ENCODE measurements around the gene ADAMTS12. TPM values are rescaled to one million over a fixed set of nuclear protein-coding genes. Genes with fewer than 3 reads are reported as not detected.
A peak's percentile ranks its signal among the peaks of the same experiment; 100 is the strongest.

Gene ADAMTS12
- total and polyA plus RNA-seq, 2 donors (not counting 1 experiment from before 2014, with no cell fraction given) = 10.7 to 44.8 TPM

- Histone ChIP-seq H3K4me2 (ENCODE audit: extremely low read depth, insufficient read depth, low read length) (no peak overlapping the region), H3K27ac (ENCODE audit: insufficient read depth, low read length) (no peak overlapping the region), H3K27me3 (ENCODE audit: control insufficient read depth, insufficient read depth, low read length) (no peaks in the 10 kb centered on the region), H2AFZ (ENCODE audit: low read length) (no peak overlapping the region), H3K36me3 (ENCODE audit: control insufficient read depth, insufficient read depth, low read length) (no peaks in the 10 kb centered on the region), H3K4me3 (replicated peaks in 1 of 4; ENCODE audit: control extremely low read depth in 1 of 4, insufficient read depth in 1 of 4, low read depth in 3 of 4, low read length in 4 of 4) (no peak overlapping the region), H3K9me3 (ENCODE audit: control insufficient read depth, insufficient read depth, low read depth, low read length) (no peaks in the 10 kb centered on the region), H4K20me1 (ENCODE audit: control insufficient read depth, extremely low read depth, insufficient read depth, low read length) (no peaks in the 10 kb centered on the region), H3K9ac (ENCODE audit: insufficient read depth, low read length) (no peak overlapping the region), H3K4me1 (ENCODE audit: control insufficient read depth, extremely low read depth, insufficient read depth, low read length) (no peaks in the 10 kb centered on the region), H3K79me2 (ENCODE audit: control insufficient read depth, insufficient read depth, low read length) (no peaks in the 10 kb centered on the region)
- DNase-seq (ENCODE audit: low read depth in 2 of 2) = no peak
- TF ChIP-seq EZH2 (IDR thresholded peaks at IDR 0.05; ENCODE audit: low read length, missing control alignments) (no peak), CTCF (conservative IDR thresholded peaks at IDR 0.05 in 1 of 2, IDR thresholded peaks at IDR 0.05 in 1 of 2; ENCODE audit: low read depth in 1 of 2, low read length in 2 of 2) (no peak)
These were observed 328.3 kb downstream of the ADAMTS12 start for GRCh38 chr5:33563530-33563929.

GRCh38 chr5:33558489-33558888 is 333.3 kb downstream of the ADAMTS12 start:
- TF ChIP-seq EZH2 (IDR thresholded peaks at IDR 0.05; ENCODE audit: low read length, missing control alignments) (no peak), CTCF (conservative IDR thresholded peaks at IDR 0.05 in 1 of 2, IDR thresholded peaks at IDR 0.05 in 1 of 2; ENCODE audit: low read depth in 1 of 2, low read length in 2 of 2) (no peak)
- Histone ChIP-seq H3K79me2 (ENCODE audit: control insufficient read depth, insufficient read depth, low read length) (no peaks in the 10 kb centered on the region), H3K4me3 (replicated peaks in 1 of 4; ENCODE audit: control extremely low read depth in 1 of 4, insufficient read depth in 1 of 4, low read depth in 3 of 4, low read length in 4 of 4) (no peak overlapping the region), H3K9ac (ENCODE audit: insufficient read depth, low read length) (no peak overlapping the region), H3K9me3 (ENCODE audit: control insufficient read depth, insufficient read depth, low read depth, low read length) (no peaks in the 10 kb centered on the region), H3K4me2 (ENCODE audit: extremely low read depth, insufficient read depth, low read length) (no peak overlapping the region), H4K20me1 (ENCODE audit: control insufficient read depth, extremely low read depth, insufficient read depth, low read length) (no peaks in the 10 kb centered on the region), H3K27ac (ENCODE audit: insufficient read depth, low read length) (no peak overlapping the region), H3K36me3 (ENCODE audit: control insufficient read depth, insufficient read depth, low read length) (no peaks in the 10 kb centered on the region), H3K27me3 (ENCODE audit: control insufficient read depth, insufficient read depth, low read length) (no peaks in the 10 kb centered on the region), H2AFZ (ENCODE audit: low read length) (no peak overlapping the region), H3K4me1 (ENCODE audit: control insufficient read depth, extremely low read depth, insufficient read depth, low read length) (no peaks in the 10 kb centered on the region)
- DNase-seq (ENCODE audit: low read depth in 2 of 2) = peak; percentile 11 to 23

- Histone ChIP-seq H3K4me1 (ENCODE audit: control insufficient read depth, extremely low read depth, insufficient read depth, low read length) (no peaks in the 10 kb centered on the region), H3K9me3 (ENCODE audit: control insufficient read depth, insufficient read depth, low read depth, low read length) (no peaks in the 10 kb centered on the region), H3K27me3 (ENCODE audit: control insufficient read depth, insufficient read depth, low read length) (no peaks in the 10 kb centered on the region), H4K20me1 (ENCODE audit: control insufficient read depth, extremely low read depth, insufficient read depth, low read length) (no peaks in the 10 kb centered on the region), H3K4me3 (replicated peaks in 1 of 4; ENCODE audit: control extremely low read depth in 1 of 4, insufficient read depth in 1 of 4, low read depth in 3 of 4, low read length in 4 of 4) (no peak overlapping the region), H3K79me2 (ENCODE audit: control insufficient read depth, insufficient read depth, low read length) (no peaks in the 10 kb centered on the region), H3K9ac (ENCODE audit: insufficient read depth, low read length) (no peak overlapping the region), H3K36me3 (ENCODE audit: control insufficient read depth, insufficient read depth, low read length) (no peaks in the 10 kb centered on the region), H2AFZ (ENCODE audit: low read length) (no peak overlapping the region), H3K4me2 (ENCODE audit: extremely low read depth, insufficient read depth, low read length) (no peak overlapping the region), H3K27ac (ENCODE audit: insufficient read depth, low read length) (no peak overlapping the region)
- no peak for DNase-seq (ENCODE audit: low read depth in 2 of 2)
- no peak for TF ChIP-seq EZH2 (IDR thresholded peaks at IDR 0.05; ENCODE audit: low read length, missing control alignments)
- no peak for TF ChIP-seq CTCF (conservative IDR thresholded peaks at IDR 0.05 in 1 of 2, IDR thresholded peaks at IDR 0.05 in 1 of 2; ENCODE audit: low read depth in 1 of 2, low read length in 2 of 2)
These were observed 334.2 kb downstream of the ADAMTS12 start for GRCh38 chr5:33557605-33558004.
